Mesendoderm (in vitro differentiated cells): ENCODE measurements around the gene CORT.

ENCODE experiments used
- DNase-seq: peaks from one replicate; pipeline ENCODE4 v3.0.0; 2013
- H2AK5ac ChIP-seq: 2 replicates; pipeline ENCODE4 v1.6.1; 2013; ENCODE audit warnings: low read length, inconsistent platforms
- H2BK120ac ChIP-seq: 2 replicates; pipeline ENCODE4 v1.6.1; 2013; ENCODE audit warnings: low read depth, mild to moderate bottlenecking, low read length, moderate library complexity, mixed read lengths
- H2BK15ac ChIP-seq: replicated peaks from 2 replicates; pipeline ENCODE4 v1.6.1; 2013; ENCODE audit warnings: low read depth, mild to moderate bottlenecking, moderate library complexity
- H2BK5ac ChIP-seq: 2 replicates; pipeline ENCODE4 v1.6.1; 2013; ENCODE audit warnings: low read length, inconsistent platforms
- H3K18ac ChIP-seq: 2 replicates; pipeline ENCODE4 v1.6.1; 2013; ENCODE audit warnings: mild to moderate bottlenecking, low read length, mixed read lengths
- H3K23ac ChIP-seq: one replicate; pipeline ENCODE4 v1.6.1; 2013; ENCODE audit warnings: low read length
- H3K27ac ChIP-seq: 2 replicates; pipeline ENCODE4 v1.5.1; 2013; ENCODE audit warnings: low read depth, mild to moderate bottlenecking, inconsistent platforms, low read length, moderate library complexity
- H3K27me3 ChIP-seq: 2 replicates; pipeline ENCODE4 v1.6.1; 2013; ENCODE audit warnings: low read length, control low read depth, mild to moderate bottlenecking, inconsistent platforms; ENCODE audit not compliant: insufficient read depth, poor library complexity
- H3K36me3 ChIP-seq: 2 replicates; pipeline ENCODE4 v1.6.1; 2013; ENCODE audit warnings: low read length, inconsistent platforms; ENCODE audit not compliant: control insufficient read depth, insufficient read depth
- H3K4ac ChIP-seq: one replicate; pipeline ENCODE4 v1.6.1; 2013; ENCODE audit warnings: low read depth, mild to moderate bottlenecking, low read length, moderate library complexity
- H3K4me1 ChIP-seq: 2 replicates; pipeline ENCODE4 v1.6.1; 2013; ENCODE audit warnings: low read depth, low read length, inconsistent platforms; ENCODE audit not compliant: control insufficient read depth
- H3K4me2 ChIP-seq: 2 replicates; pipeline ENCODE4 v1.6.1; 2013; ENCODE audit warnings: low read length
- H3K4me3 ChIP-seq: 2 replicates; pipeline ENCODE4 v1.5.1; 2013; ENCODE audit warnings: mild to moderate bottlenecking, low read length
- H3K56ac ChIP-seq: one replicate; pipeline ENCODE4 v1.6.1; 2013; ENCODE audit warnings: low read length
- H3K79me1 ChIP-seq: 2 replicates; pipeline ENCODE4 v1.6.1; 2013; ENCODE audit warnings: low read length, inconsistent platforms
- H3K79me2 ChIP-seq: 2 replicates; pipeline ENCODE4 v1.6.1; 2013; ENCODE audit warnings: mild to moderate bottlenecking, low read length; ENCODE audit not compliant: control insufficient read depth, insufficient read depth
- H3K9ac ChIP-seq: 2 replicates; pipeline ENCODE4 v1.6.1; 2013; ENCODE audit warnings: low read length, inconsistent platforms
- H4K5ac ChIP-seq: one replicate; pipeline ENCODE4 v1.6.1; 2013; ENCODE audit warnings: low read length
- H4K8ac ChIP-seq: one replicate; pipeline ENCODE4 v1.6.1; 2013; ENCODE audit warnings: low read depth, mild to moderate bottlenecking, control low read depth, low read length, moderate library complexity
- WGBS: extraction: QIAGEN DNeasy Blood & Tissue Kit; methylation state at CpG from one replicate; pipeline ENCODE4 v1.1.7; 2013; ENCODE audit warnings: low lambda C conversion rate, missing lambda C conversion rate; ENCODE audit not compliant: insufficient coverage; ENCODE audit errors: extremely low coverage; 5-methylcytosine and 5-hydroxymethylcytosine counted together

The CORT gene

GRCh38 chr1:10431070-10431730 is 18.6 kb upstream of the CORT start:
- peak; percentile 51 for DNase-seq
- peaks cover 2% of the 10 kb centered on the region for H3K4me1 ChIP-seq
- H3K23ac ChIP-seq, result no peak overlapping the region
- no peaks in the 10 kb centered on the region for H3K79me1 ChIP-seq
- H4K5ac ChIP-seq, result no peak overlapping the region
- peak overlapping the region; percentile 81 for H3K4me3 ChIP-seq
- no peak overlapping the region for H4K8ac ChIP-seq
- H3K4me2 ChIP-seq, result peak overlapping the region; percentile 76
- no peak overlapping the region for H2BK120ac ChIP-seq
- peak overlapping the region; percentile 24 for H3K18ac ChIP-seq
- peak overlapping the region; percentile 76 for H3K9ac ChIP-seq
- no peak overlapping the region for H3K4ac ChIP-seq
- no peaks in the 10 kb centered on the region for H3K79me2 ChIP-seq
- WGBS, result no CpG with 5 or more reads among the region's 30 CpGs
- H2BK15ac ChIP-seq, result no peak overlapping the region
- no peak overlapping the region for H3K27ac ChIP-seq
- H2BK5ac ChIP-seq, result no peak overlapping the region
- no peaks in the 10 kb centered on the region for H3K27me3 ChIP-seq
- peak overlapping the region; percentile 97 for H3K56ac ChIP-seq
- H3K36me3 ChIP-seq, result peaks cover 1% of the 10 kb centered on the region
- no peak overlapping the region for H2AK5ac ChIP-seq

- no peaks in the 10 kb centered on the region for H3K79me2 ChIP-seq
- H3K27me3 ChIP-seq, result no peaks in the 10 kb centered on the region
- no peak overlapping the region for H3K4me3 ChIP-seq
- H3K4me2 ChIP-seq, result no peak overlapping the region
- H2BK120ac ChIP-seq, result no peak overlapping the region
- H3K23ac ChIP-seq, result no peak overlapping the region
- no peak overlapping the region for H3K4ac ChIP-seq
- H2BK15ac ChIP-seq, result no peak overlapping the region
- no peak overlapping the region for H4K8ac ChIP-seq
- H4K5ac ChIP-seq, result no peak overlapping the region
- H2AK5ac ChIP-seq, result no peak overlapping the region
- peaks cover 2% of the 10 kb centered on the region for H3K4me1 ChIP-seq
- no peak overlapping the region for H3K9ac ChIP-seq
- WGBS, result no CpG with 5 or more reads among the region's 14 CpGs
- H3K27ac ChIP-seq, result no peak overlapping the region
- H3K56ac ChIP-seq, result no peak overlapping the region
- no peaks in the 10 kb centered on the region for H3K79me1 ChIP-seq
- no peak overlapping the region for H3K18ac ChIP-seq
- H3K36me3 ChIP-seq, result peaks cover 1% of the 10 kb centered on the region
- H2BK5ac ChIP-seq, result no peak overlapping the region
- no peak for DNase-seq
Measured at GRCh38 chr1:10432910-10433700, 16.7 kb upstream of the CORT start.

- H3K18ac ChIP-seq, result no peak overlapping the region
- peaks cover 1% of the 10 kb centered on the region for H3K36me3 ChIP-seq
- no peaks in the 10 kb centered on the region for H3K79me2 ChIP-seq
- no peak overlapping the region for H2BK120ac ChIP-seq
- H3K23ac ChIP-seq, result no peak overlapping the region
- peaks cover 2% of the 10 kb centered on the region for H3K4me1 ChIP-seq
- H3K4me2 ChIP-seq, result no peak overlapping the region
- H3K27ac ChIP-seq, result no peak overlapping the region
- H2AK5ac ChIP-seq, result no peak overlapping the region
- no peak overlapping the region for H3K9ac ChIP-seq
- H3K4ac ChIP-seq, result no peak overlapping the region
- H3K27me3 ChIP-seq, result no peaks in the 10 kb centered on the region
- H2BK15ac ChIP-seq, result no peak overlapping the region
- no peak overlapping the region for H3K56ac ChIP-seq
- WGBS, result no CpG with 5 or more reads among the region's 11 CpGs
- no peak overlapping the region for H4K8ac ChIP-seq
- no peaks in the 10 kb centered on the region for H3K79me1 ChIP-seq
- DNase-seq, result no peak
- H4K5ac ChIP-seq, result no peak overlapping the region
- H3K4me3 ChIP-seq, result no peak overlapping the region
- H2BK5ac ChIP-seq, result no peak overlapping the region
Measured at GRCh38 chr1:10433790-10434189, 16.0 kb upstream of the CORT start.

GRCh38 chr1:10434590-10434989 is 15.2 kb upstream of the CORT start:
- Histone ChIP-seq H2BK120ac (no peak overlapping the region), H2BK5ac (no peak overlapping the region), H3K56ac (no peak overlapping the region), H4K5ac (no peak overlapping the region), H3K4me2 (no peak overlapping the region), H3K27me3 (no peaks in the 10 kb centered on the region), H3K4ac (no peak overlapping the region), H3K79me1 (no peaks in the 10 kb centered on the region), H3K27ac (no peak overlapping the region), H3K9ac (no peak overlapping the region), H2AK5ac (no peak overlapping the region), H3K79me2 (no peaks in the 10 kb centered on the region), H3K18ac (no peak overlapping the region), H2BK15ac (no peak overlapping the region), H3K4me3 (no peak overlapping the region), H3K4me1 (peaks cover 2% of the 10 kb centered on the region), H3K36me3 (peaks cover 1% of the 10 kb centered on the region), H3K23ac (no peak overlapping the region), H4K8ac (no peak overlapping the region)
- no peak for DNase-seq
- no CpG with 5 or more reads among the region's 5 CpGs for WGBS

GRCh38 chr1:10437052-10437451 is 12.8 kb upstream of the CORT start:
- H2AK5ac ChIP-seq, result no peak overlapping the region
- H3K4me2 ChIP-seq, result no peak overlapping the region
- no peaks in the 10 kb centered on the region for H3K4me1 ChIP-seq
- no peak overlapping the region for H3K18ac ChIP-seq
- no peak overlapping the region for H3K23ac ChIP-seq
- no peaks in the 10 kb centered on the region for H3K27me3 ChIP-seq
- H3K79me2 ChIP-seq, result no peaks in the 10 kb centered on the region
- no peak overlapping the region for H3K9ac ChIP-seq
- no peak overlapping the region for H3K4ac ChIP-seq
- no peak for DNase-seq
- no peak overlapping the region for H4K5ac ChIP-seq
- H4K8ac ChIP-seq, result no peak overlapping the region
- H2BK15ac ChIP-seq, result no peak overlapping the region
- no peak overlapping the region for H3K56ac ChIP-seq
- H2BK5ac ChIP-seq, result no peak overlapping the region
- H3K79me1 ChIP-seq, result no peaks in the 10 kb centered on the region
- H3K4me3 ChIP-seq, result no peak overlapping the region
- peaks cover 1% of the 10 kb centered on the region for H3K36me3 ChIP-seq
- no peak overlapping the region for H3K27ac ChIP-seq
- WGBS, result no CpG with 5 or more reads among the region's 1 CpG
- no peak overlapping the region for H2BK120ac ChIP-seq
